G401.6 (cell line): ENCODE data around the gene NRG3.

Source experiments
- FAIRE-seq: peaks from 2 replicates; lab custom pipeline; 2012; peaks lifted over from hg19 to GRCh38; lab: Jason Lieb, UNC

NRG3 gene

GRCh38 chr10:81884856-81885255 is 9.9 kb downstream of the NRG3 start:
- FAIRE-seq: no peak

DNA sequence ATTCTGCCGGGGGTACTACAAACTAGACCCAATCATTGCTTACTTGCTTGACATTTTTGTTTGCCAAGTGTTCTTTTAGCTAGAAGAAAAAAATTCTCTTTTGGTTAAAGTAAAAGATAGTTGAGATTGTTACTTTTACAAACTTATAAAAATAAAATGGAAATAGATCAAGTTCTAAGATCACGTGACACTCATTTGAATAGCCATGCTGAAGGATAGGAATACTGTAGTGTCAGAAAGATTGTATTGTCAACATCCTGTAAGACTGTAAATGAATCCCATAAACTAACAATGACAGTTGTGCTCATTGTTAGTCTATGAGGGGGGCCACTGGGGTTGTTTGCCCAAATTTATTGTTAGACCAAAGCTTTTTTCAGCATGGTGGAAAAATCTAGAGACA is 10.5 kb downstream of the NRG3 start:
- no peak for FAIRE-seq

DNA sequence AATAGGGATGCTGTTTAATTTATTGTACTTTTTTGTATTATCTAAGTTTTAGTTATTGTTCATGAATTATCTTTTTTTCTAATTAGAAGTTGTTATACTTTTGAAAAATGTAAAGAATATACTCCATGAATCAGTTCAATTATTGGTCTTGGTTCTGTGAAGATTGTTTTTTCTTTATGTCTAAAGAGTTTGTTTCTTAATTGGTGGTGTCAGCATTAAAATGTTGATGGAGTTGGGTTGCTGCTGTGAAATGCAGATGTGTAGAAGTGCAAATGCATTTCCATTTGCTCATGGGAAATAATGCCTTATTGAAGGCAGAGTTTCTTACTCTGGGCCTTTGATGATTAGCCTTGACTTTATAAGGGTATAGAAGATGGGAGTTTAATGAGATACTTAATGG is 11.9 kb downstream of the NRG3 start:
- no peak for FAIRE-seq

- no peak for FAIRE-seq
These were observed 14.3 kb downstream of the NRG3 start for GRCh38 chr10:81889181-81889769.

- FAIRE-seq: no peak
These were observed 19.6 kb downstream of the NRG3 start for GRCh38 chr10:81894616-81895015.

DNA sequence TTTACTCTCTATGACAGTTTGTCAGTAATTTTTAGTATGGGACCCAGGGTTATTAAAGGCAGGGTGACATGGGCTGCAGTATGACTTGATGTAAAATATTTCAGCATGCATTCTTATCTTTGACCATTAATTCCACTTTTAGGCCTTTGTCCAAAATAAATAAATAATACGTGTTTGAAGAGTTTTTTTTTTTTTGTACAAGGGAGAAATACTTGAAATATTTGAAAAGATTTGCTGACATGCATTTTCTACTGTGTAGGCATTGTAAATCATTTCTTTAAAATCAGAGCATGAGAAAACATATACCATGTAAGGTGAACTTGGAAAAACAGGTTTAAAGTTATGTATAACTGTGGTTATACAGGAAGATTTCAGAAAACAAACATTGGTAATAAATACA is 23.5 kb downstream of the NRG3 start:
- no peak for FAIRE-seq

DNA sequence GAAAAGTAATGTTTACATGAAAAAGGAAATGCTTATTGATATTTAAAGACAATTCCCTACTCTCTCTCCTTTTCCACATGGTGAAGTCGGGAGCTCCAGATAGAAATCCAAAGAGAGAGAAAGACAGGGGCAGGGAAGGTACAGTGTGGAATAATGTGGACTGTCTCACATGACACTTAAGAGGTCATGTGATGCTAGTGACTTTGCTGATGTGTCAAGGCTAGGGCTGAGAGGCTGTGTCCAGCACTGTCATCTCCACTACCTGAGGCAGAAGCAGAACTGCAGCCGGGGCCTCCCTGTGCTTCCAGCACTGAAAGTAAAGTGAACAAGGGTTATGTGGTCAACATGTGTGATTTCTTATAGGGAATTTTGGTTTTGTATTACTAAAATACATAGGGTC is 26.0 kb downstream of the NRG3 start:
- no peak for FAIRE-seq

DNA sequence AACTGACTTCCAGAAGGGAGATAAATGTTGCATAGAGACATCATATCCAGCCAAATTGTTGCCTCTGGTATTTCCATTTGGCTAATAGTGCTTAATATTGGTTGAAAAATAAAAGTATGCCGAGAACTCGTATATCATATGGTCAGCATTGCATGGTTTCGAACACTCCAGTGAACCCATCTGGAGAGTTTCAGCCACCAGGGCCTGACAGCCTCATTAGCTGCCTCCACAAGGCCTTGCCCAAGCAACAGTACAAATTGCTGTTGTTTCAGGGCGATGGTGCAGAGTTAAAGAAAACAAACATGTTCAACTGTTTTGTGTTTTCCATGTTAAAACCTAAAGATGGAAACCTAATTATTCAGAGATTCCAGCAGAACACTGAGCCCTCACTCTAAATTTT is 28.5 kb downstream of the NRG3 start:
- no peak for FAIRE-seq

DNA sequence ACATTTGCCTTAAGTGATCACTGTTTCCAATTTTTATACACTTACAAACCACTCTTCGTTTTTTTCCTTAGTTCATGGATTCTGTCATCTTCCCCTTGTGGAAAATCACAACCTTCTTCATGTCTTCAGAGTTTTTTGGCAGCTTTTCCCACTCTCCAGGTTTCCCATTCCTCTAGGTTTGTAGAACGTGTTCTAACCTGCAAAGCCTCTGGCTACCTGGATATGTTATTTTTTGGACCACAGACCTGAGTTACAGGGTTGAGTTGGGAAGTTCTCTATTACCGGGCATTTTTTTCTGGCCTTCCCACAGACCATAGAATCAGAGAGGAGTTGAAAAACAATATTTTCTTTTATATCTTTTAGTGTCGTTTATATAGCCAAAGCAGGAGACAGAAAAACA is 30.2 kb downstream of the NRG3 start:
- no peak for FAIRE-seq

DNA sequence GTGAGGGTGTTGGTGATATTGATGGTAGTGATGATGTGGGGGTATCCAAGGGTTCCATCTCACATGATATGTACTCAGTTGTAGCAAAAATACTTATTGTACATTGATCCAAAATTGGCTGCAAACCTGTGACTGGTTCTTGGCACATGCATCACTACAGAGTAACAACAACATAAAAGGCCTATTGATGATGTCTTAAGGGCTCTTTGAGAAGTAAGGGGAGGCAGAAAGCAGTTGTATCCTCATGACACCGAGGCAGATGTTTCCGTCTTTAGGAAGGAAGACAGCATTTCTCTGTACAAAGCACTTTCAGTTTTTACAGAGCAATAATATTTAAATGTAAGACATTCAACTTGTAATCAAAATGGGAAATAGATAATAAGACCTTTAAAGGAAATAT is 34.5 kb downstream of the NRG3 start:
- no peak for FAIRE-seq

GRCh38 chr10:81911328-81911727 is 36.3 kb downstream of the NRG3 start:
- no peak for FAIRE-seq

- FAIRE-seq: no peak
These were observed 39.9 kb downstream of the NRG3 start for GRCh38 chr10:81914736-81915503.

- FAIRE-seq: no peak
These were observed 40.5 kb downstream of the NRG3 start for GRCh38 chr10:81915504-81915897.

GRCh38 chr10:81917666-81918065 is 42.7 kb downstream of the NRG3 start:
- no peak for FAIRE-seq

- no peak for FAIRE-seq
These were observed 43.8 kb downstream of the NRG3 start for GRCh38 chr10:81918766-81919165.

DNA sequence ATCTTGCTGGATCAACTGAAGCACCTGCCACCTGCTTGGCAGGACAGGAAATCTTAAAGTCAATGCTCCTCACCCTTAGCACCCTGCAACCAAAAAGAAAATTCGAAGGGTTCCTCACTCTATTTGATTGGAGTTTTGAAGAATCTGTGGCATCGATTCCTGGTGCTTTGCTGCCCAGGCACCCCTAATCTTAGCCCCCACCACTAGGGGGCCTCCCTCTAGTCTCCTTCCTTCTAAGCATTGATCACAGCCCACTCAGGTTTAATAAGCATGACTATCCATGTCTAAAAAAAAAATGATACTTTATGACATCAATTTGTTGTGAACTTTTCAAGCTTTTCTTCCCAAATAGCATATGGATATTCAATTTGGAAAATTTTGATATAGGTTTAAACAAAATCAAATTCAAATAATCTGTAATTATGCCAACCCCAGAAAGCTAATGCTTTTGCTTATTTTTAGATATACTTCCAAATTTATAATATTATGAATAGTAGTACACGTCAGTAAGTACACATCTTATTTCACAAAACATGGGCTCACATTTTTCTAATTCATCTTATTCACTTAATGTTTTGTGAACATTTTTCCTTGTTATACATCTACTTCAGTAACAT is 45.3 kb downstream of the NRG3 start:
- no peak for FAIRE-seq

GRCh38 chr10:81928119-81928518 is 53.1 kb downstream of the NRG3 start:
- no peak for FAIRE-seq

GRCh38 chr10:81943583-81943982 is 68.6 kb downstream of the NRG3 start:
- no peak for FAIRE-seq

- no peak for FAIRE-seq
These were observed 69.6 kb downstream of the NRG3 start for GRCh38 chr10:81944609-81945008.

DNA sequence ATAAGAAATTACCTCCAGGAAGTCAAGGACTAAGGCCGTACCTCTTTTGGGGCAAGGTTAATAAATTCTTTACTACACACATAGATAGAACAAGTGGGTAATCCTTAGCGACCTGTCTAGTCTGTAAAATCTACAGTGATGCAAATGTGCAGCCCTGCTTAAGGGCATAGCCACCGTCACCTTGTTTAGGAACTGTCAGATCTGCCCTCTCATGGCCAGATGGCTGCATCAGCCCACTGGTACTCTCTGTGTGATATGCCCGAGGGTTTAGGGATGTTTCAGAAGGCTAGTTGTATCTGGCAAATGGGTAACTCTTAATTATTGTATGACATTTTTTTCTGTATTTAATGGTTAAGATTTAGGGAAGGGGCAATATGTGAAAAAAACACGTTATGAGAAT is 74.3 kb downstream of the NRG3 start:
- FAIRE-seq: no peak

- no peak for FAIRE-seq
These were observed 75.4 kb downstream of the NRG3 start for GRCh38 chr10:81950358-81950757.

DNA sequence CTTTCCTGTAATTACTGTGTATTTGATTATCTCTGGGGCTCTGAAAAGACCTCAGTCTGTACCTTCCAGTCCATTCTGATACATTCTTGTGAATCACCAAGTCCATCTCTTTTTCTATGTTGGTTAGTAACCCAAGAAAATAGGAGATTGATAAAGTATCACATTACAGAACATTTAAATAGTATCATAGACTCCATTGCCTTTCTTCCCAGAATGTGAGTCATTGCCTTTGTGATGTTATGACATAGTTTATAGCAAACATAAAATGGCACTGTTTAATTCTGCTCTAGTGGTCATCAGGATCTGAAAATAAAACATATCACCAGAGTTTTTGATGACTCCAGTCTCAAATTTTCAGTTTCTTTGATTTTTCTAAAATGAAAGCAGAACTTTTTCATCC is 78.4 kb downstream of the NRG3 start:
- FAIRE-seq: no peak

DNA sequence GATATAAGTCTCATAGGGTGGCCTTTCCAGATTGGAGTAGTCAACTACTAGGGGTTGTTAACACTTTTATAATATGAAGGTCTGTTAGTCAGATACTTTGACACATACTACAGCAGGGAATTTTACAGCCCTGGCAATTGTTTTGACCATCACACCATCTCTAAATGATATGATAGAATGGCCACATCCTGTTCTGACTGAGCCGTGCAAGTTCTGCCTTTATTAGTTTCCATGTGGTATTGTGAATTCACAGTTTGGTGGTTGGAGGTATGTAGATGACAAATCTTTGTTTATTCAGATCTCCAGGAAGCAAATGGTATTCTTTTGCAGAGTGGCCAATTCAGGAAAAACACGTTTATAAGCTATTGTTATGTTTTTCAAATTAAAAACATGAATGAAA is 83.0 kb downstream of the NRG3 start:
- FAIRE-seq: no peak

- no peak for FAIRE-seq
These were observed 84.0 kb downstream of the NRG3 start for GRCh38 chr10:81959016-81959415.
